Right ventricle myocardium superior (tissue), 1 donor: ENCODE measurements around the gene SPTSSB. TPM values are rescaled to one million over a fixed set of nuclear protein-coding genes. Genes with fewer than 3 reads are reported as not detected.

Experiments
- ATAC-seq: fragments of 200-7000 bp; cut with Tn5 transposase; one replicate; pipeline ENCODE4 v1.9.1; 2020; ENCODE audit warnings: mild to moderate bottlenecking; ENCODE audit not compliant: poor library complexity
- DNase-seq: peaks from one replicate; pipeline ENCODE4 v3.0.0-alpha.2; 2020
- intact Hi-C: fragments of 100-400 bp; cut with DNase I; formaldehyde crosslinking; loops from one replicate; pipeline ENCODE4 v1.11.2; 2022
- total RNA-seq: library from RNA; stranded (reverse); fragmentation: NEBNext Ultra II Directional; extraction: Animal tissue kit (Norgen Biotek cat#: 25700); gene quantifications from one replicate; pipeline ENCODE4 v1.2.1, GENCODE V29; 2021
- donor health status: DM: no; HTN: yes; CAD: no; lungs with severe emphysema.

Gene SPTSSB
- total RNA-seq, 1 donor from 2014 or later, result not detected

- ATAC-seq (no peak), DNase-seq (no peak)
- intact Hi-C loops, result no loop called here
These were observed 56.4 kb downstream of the SPTSSB start for GRCh38 chr3:161314836-161315395.

- ATAC-seq (no peak), DNase-seq (no peak)
- intact Hi-C loops, result no loop called here
These were observed 60.5 kb downstream of the SPTSSB start for GRCh38 chr3:161310649-161311423.

GRCh38 chr3:161305095-161305991, 66.0 kb downstream of the SPTSSB start:
- intact Hi-C loops, result no loop called here
- ATAC-seq, result no peak
- DNase-seq, result no peak

GRCh38 chr3:161296814-161297213, 74.5 kb downstream of the SPTSSB start:
- DNase-seq, result no peak
- no peak for ATAC-seq
- intact Hi-C loops, result no loop called here

- intact Hi-C loops, result no loop called here
- DNase-seq, result no peak
- ATAC-seq, result no peak
These were observed 76.0 kb downstream of the SPTSSB start for GRCh38 chr3:161295325-161295724.

Other genes starting within 250 kb of the SPTSSB start
- gene NMD3, start 150.2 kb downstream of the SPTSSB start, total RNA-seq, result 47.4 TPM
- not detected for gene OTOL1, start 125.3 kb upstream of the SPTSSB start, total RNA-seq